ENCODE data around the gene SEMA5A. TPM values are rescaled to one million over a fixed set of nuclear protein-coding genes. Genes with fewer than 3 reads are reported as not detected.

Gene SEMA5A
- total RNA-seq, 2 donors from 2014 or later, result 3.4 to 40.2 TPM

GRCh38 chr5:9239626-9240025 is 306.2 kb downstream of the SEMA5A start:
- no peak overlapping the region for H3K4me3 ChIP-seq
- DNase-seq (no peak), ATAC-seq (no peak)
- 69% methylated on average over 2 of the region's 2 CpGs for WGBS, 2 donors
- no peaks in the 10 kb centered on the region for H3K27me3 ChIP-seq
- no peaks in the 10 kb centered on the region for H3K9me3 ChIP-seq
- no peaks in the 10 kb centered on the region for H3K4me1 ChIP-seq
- intact Hi-C loops (cut with DNase I), result no loop called here
- no peak overlapping the region for H3K27ac ChIP-seq
- H3K36me3 ChIP-seq (replicated peaks in 1 of 2; ENCODE audit: insufficient read depth in 1 of 2, low read depth in 2 of 2), result no peaks in the 10 kb centered on the region
- TF ChIP-seq POLR2A (IDR thresholded peaks at IDR 0.05), result no peak
- TF ChIP-seq CTCF (IDR thresholded peaks at IDR 0.05), result no peak

GRCh38 chr5:9239071-9239470 is 306.8 kb downstream of the SEMA5A start:
- TF ChIP-seq CTCF (IDR thresholded peaks at IDR 0.05) (no peak), POLR2A (IDR thresholded peaks at IDR 0.05) (no peak)
- intact Hi-C loops (cut with DNase I), result no loop called here
- H3K9me3 ChIP-seq, result no peaks in the 10 kb centered on the region
- ATAC-seq (no peak), DNase-seq (no peak)
- no peak overlapping the region for H3K27ac ChIP-seq
- H3K4me3 ChIP-seq, result no peak overlapping the region
- H3K4me1 ChIP-seq, result no peaks in the 10 kb centered on the region
- H3K36me3 ChIP-seq (replicated peaks in 1 of 2; ENCODE audit: insufficient read depth in 1 of 2, low read depth in 2 of 2), result no peaks in the 10 kb centered on the region
- H3K27me3 ChIP-seq, result no peaks in the 10 kb centered on the region

- Histone ChIP-seq H3K36me3 (replicated peaks in 1 of 2; ENCODE audit: insufficient read depth in 1 of 2, low read depth in 2 of 2) (no peaks in the 10 kb centered on the region), H3K4me1 (no peaks in the 10 kb centered on the region), H3K27ac (no peak overlapping the region), H3K4me3 (no peak overlapping the region), H3K27me3 (no peaks in the 10 kb centered on the region), H3K9me3 (no peaks in the 10 kb centered on the region)
- DNase-seq (no peak), ATAC-seq (no peak)
- no peak for TF ChIP-seq CTCF (IDR thresholded peaks at IDR 0.05)
- no peak for TF ChIP-seq POLR2A (IDR thresholded peaks at IDR 0.05)
- intact Hi-C loops (cut with DNase I), result no loop called here
Measured at GRCh38 chr5:9233712-9234111, 312.2 kb downstream of the SEMA5A start.

GRCh38 chr5:9233035-9233434 is 312.8 kb downstream of the SEMA5A start:
- Histone ChIP-seq H3K9me3 (no peaks in the 10 kb centered on the region), H3K36me3 (replicated peaks in 1 of 2; ENCODE audit: insufficient read depth in 1 of 2, low read depth in 2 of 2) (no peaks in the 10 kb centered on the region), H3K27ac (no peak overlapping the region), H3K4me1 (no peaks in the 10 kb centered on the region), H3K27me3 (no peaks in the 10 kb centered on the region), H3K4me3 (no peak overlapping the region)
- intact Hi-C loops (cut with DNase I), result no loop called here
- WGBS, 2 donors, result 65 to 77% methylated on average over 2 of the region's 2 CpGs
- no peak for ATAC-seq
- TF ChIP-seq CTCF (IDR thresholded peaks at IDR 0.05), result no peak
- no peak for TF ChIP-seq POLR2A (IDR thresholded peaks at IDR 0.05)
- no peak for DNase-seq

- TF ChIP-seq POLR2A (IDR thresholded peaks at IDR 0.05), result no peak
- TF ChIP-seq CTCF (IDR thresholded peaks at IDR 0.05), result no peak
- H3K36me3 ChIP-seq (replicated peaks in 1 of 2; ENCODE audit: insufficient read depth in 1 of 2, low read depth in 2 of 2), result no peaks in the 10 kb centered on the region
- H3K4me1 ChIP-seq, result no peaks in the 10 kb centered on the region
- DNase-seq (peak in 1 of 4 donors; percentile 8), ATAC-seq (no peak)
- H3K27me3 ChIP-seq, result no peaks in the 10 kb centered on the region
- H3K4me3 ChIP-seq, result no peak overlapping the region
- H3K9me3 ChIP-seq, result no peaks in the 10 kb centered on the region
- no peak overlapping the region for H3K27ac ChIP-seq
- WGBS, 2 donors, result 6 to 32% methylated on average over 2 of the region's 2 CpGs
- intact Hi-C loops (cut with DNase I), result no loop called here
Measured at GRCh38 chr5:9231842-9232241, 314.0 kb downstream of the SEMA5A start.
